Ishikawa (cell line): ENCODE data around the gene PCDHA7.

Experiments
- CREB1 ChIP-seq: IDR thresholded peaks from 2 replicates; pipeline ENCODE4 v1.6.1; 2012; ENCODE audit warnings: low read depth
- RAD21 ChIP-seq: IDR thresholded peaks from 2 replicates; pipeline ENCODE4 v1.6.1; 2012; ENCODE audit warnings: low read depth
- REST ChIP-seq: IDR thresholded peaks from 2 replicates; pipeline ENCODE4 v1.6.1; 2012; ENCODE audit warnings: low read depth, mild to moderate bottlenecking
- TCF12 ChIP-seq: IDR thresholded peaks from 2 replicates; pipeline ENCODE4 v1.6.1; 2012; ENCODE audit warnings: low read depth

- TF ChIP-seq RAD21 (no peak), CREB1 (no peak), REST (no peak), TCF12 (no peak)
Measured at GRCh38 chr5:140785905-140786686, 48.0 kb upstream of the PCDHA7 start, which contains the start of gene PCDHA1.
